CD4-positive, alpha-beta T cell treated with Interleukin-1 beta for 1 hour (primary cell): ENCODE measurements around the gene RPL10L.

Source experiments
- DNase-seq, 2 donors: peaks; one replicate each; pipeline ENCODE4 v3.0.0-alpha.2; 2020 to 2022

RPL10L gene

GRCh38 chr14:46651526-46652144 lies at the start of gene RPL10L:
TSS of gene RPL10L (minus strand) at chr14:46651781. CDS start at chr14:46651736, 45 bp downstream.
- DNase-seq: no peak

- DNase-seq: no peak
These were observed 40.2 kb upstream of the RPL10L start for GRCh38 chr14:46691819-46692218.

DNA sequence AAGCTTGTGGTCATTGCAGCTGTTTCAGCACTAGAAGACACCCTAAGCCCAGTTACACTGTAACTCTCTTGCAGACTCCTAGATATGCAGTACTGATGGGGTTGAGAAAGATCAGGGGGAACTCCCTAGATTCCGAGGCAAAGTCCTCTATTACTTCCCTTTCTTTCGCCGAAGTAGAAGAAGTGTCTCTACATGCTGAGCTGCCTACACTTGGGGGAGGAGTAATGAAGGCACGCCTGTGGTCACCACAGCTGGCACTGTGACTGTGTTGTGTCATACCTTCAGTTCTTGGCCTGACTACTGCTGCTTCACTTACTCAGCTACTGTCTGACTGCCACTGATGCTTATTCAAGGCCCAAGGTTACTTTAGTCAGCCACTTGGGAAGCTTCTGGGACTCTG lies 35.1 kb upstream of the RPL10L start:
- DNase-seq: no peak

- no peak for DNase-seq
These were observed 20.5 kb upstream of the RPL10L start for GRCh38 chr14:46672128-46672527.

- DNase-seq: no peak
These were observed 11.8 kb upstream of the RPL10L start for GRCh38 chr14:46663382-46663781.

- DNase-seq: no peak
These were observed 10.1 kb upstream of the RPL10L start for GRCh38 chr14:46661728-46662127.

DNA sequence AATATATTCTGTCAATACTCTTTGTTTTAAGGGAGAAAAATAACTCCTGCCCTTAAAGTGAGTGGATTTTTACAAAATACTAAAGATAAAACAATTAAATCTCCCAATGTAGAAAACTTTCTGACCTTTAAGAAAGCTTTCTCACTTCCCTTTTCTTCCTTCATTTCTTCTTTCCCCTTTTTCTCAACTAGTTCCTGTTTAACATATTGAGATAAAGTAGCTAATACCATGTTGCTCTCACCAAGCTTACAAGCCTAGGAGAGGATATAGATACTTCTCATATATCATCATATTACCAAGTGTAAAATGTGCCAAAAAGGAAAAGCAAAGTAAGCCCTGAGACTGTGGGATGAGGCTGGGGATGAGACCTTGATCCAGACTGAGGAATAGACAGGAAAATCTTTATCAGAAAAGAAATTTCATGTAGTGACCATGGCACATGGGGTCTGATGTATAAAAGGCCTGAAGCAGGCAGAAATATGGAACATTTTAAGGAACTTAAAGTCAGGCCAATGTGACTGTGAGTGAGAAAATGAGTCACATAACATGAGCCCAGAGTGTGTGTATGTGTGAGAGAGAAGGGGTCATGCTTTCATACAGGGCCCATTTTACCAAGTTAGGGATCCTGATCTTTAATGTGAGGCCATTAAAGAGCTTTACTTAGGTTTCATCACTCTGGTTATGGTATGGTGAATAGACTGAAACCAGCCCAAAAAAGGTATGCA lies 1.6 kb upstream of the RPL10L start:
- no peak for DNase-seq

- DNase-seq: no peak
These were observed 4.8 kb downstream of the RPL10L start for GRCh38 chr14:46646796-46647195.

DNA sequence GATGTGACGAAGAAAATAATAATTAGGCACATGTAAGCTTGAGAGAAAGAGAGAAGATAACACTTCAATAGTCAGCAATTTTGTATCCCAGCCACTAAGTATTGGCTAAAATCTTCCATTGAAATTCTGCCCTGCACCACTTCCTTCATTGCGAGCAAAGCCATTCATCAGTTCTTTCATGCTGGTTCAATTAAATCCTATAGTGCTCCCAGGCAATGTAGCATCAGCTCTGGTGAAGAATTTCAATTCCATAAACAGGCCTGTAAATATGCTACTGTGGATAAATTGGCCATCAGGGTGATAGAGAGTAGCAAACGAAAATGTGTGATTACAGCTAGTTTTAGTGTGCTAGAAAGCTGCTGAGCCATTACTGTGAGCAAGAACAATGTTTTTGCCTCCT lies 24.7 kb downstream of the RPL10L start:
- no peak for DNase-seq
